Transverse colon (tissue), 4 donors: ENCODE measurements around the gene GMPR2.
A peak's percentile ranks its signal among the peaks of the same experiment; 100 is the strongest.

Experiments used
- EP300 ChIP-seq: sonication (generic); formaldehyde crosslinking; IDR thresholded peaks from one replicate; pipeline ENCODE4 v1.6.1; 2017; ENCODE audit warnings: antibody characterized with exemption, low read depth
- POLR2AphosphoS5 ChIP-seq, 3 donors: sonication (generic); formaldehyde crosslinking; IDR thresholded peaks; one replicate each; pipeline ENCODE4 v1.6.1; 2016; ENCODE audit warnings: antibody characterized with exemption in 3 of 3
- TF ChIP-seq, protein P1 (sequence below), 5 experiments: fragments of 200-600 bp in 3 of 5; fragments of 450-650 bp in 2 of 5; sonication (generic) in 3 of 5; IDR thresholded peaks; 1 replicate in 2 of 5; 2 replicates in 3 of 5; pipeline ENCODE4 v1.5.1; 2016 to 2017; ENCODE audit warnings: antibody characterized with exemption in 5 of 5, inconsistent platforms in 3 of 5, mild to moderate bottlenecking in 2 of 5, moderate library complexity in 1 of 5

DNA sequence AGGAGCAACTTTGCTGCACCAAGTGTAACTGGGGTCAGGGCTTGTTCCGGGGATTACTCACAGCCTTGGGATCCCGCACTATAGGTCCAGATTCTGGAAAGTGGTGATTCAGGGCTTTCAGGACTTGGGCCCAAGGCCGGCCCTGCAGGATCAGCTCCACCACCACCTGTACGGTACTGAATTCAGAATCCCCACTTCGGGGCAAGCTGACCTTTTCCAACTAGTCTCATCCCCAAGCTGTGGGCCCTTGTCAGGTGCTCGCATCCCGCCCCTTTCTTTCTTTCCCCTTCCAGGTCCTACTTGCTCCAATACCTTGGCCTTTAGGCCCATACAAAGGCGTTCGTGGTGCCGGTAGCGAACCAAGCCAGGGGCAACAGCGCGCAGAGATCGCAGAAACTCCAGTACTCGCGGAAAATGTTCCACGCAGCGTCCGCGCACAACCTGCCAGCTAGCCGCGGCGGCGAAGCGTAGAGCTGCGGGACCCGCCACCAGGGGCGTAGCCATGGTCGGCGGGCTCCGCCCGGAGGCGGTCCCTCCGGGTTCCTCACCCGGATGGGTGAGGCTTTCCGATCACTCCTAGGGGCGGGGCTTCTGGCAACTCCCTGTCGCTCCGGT is 9.2 kb downstream of the GMPR2 start:
- TF ChIP-seq, protein P1, sequence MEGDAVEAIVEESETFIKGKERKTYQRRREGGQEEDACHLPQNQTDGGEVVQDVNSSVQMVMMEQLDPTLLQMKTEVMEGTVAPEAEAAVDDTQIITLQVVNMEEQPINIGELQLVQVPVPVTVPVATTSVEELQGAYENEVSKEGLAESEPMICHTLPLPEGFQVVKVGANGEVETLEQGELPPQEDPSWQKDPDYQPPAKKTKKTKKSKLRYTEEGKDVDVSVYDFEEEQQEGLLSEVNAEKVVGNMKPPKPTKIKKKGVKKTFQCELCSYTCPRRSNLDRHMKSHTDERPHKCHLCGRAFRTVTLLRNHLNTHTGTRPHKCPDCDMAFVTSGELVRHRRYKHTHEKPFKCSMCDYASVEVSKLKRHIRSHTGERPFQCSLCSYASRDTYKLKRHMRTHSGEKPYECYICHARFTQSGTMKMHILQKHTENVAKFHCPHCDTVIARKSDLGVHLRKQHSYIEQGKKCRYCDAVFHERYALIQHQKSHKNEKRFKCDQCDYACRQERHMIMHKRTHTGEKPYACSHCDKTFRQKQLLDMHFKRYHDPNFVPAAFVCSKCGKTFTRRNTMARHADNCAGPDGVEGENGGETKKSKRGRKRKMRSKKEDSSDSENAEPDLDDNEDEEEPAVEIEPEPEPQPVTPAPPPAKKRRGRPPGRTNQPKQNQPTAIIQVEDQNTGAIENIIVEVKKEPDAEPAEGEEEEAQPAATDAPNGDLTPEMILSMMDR (IDR thresholded peaks at IDR 0.05) = peak; percentile 63 to 88 (median 67)
- TF ChIP-seq EP300 (no peak), POLR2AphosphoS5 (IDR thresholded peaks at IDR 0.05) (peak in 1 of 3 donors; percentile 28)
